NCI-H1105 treated with DMSO at 0.1 percent for 48 hours (cell line): ENCODE measurements around the gene FGA.

ENCODE experiments used
- DNase-seq: peaks from one replicate; lab custom pipeline; 2025; lab: John Stamatoyannopoulos, UW

FGA gene

GRCh38 chr4:154579927-154580326, 10.6 kb downstream of the FGA start:
- no peak for DNase-seq

- DNase-seq: no peak
Observed at GRCh38 chr4:154578919-154579318, 11.6 kb downstream of the FGA start.

DNA sequence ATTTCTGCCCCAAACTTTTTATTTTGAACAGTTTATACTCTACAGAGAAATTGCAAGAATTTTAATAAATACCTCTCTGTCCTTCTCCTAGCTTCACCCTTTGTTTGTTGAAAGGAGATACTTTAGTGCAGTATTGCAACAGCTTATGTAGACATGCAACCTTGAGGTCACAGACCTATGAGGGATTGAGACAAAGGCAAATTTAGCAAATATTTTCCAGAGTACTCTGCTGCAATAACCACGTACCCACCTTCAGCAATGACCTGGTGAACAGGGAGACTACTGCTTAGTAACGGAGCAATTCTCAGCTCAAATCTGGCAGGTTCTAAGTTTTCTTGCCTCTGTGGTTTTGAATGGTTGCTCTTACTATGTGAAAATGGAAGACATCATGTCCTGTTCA, 13.2 kb downstream of the FGA start:
- DNase-seq: no peak

GRCh38 chr4:154574311-154574710, 16.2 kb downstream of the FGA start:
- DNase-seq: no peak

GRCh38 chr4:154573190-154573870, 17.2 kb downstream of the FGA start:
- DNase-seq: no peak

GRCh38 chr4:154569584-154569983, 21.0 kb downstream of the FGA start:
- DNase-seq: no peak

- DNase-seq: no peak
Observed at GRCh38 chr4:154569028-154569427, 21.5 kb downstream of the FGA start.

GRCh38 chr4:154566639-154567204, 23.8 kb downstream of the FGA start:
- DNase-seq: no peak

DNA sequence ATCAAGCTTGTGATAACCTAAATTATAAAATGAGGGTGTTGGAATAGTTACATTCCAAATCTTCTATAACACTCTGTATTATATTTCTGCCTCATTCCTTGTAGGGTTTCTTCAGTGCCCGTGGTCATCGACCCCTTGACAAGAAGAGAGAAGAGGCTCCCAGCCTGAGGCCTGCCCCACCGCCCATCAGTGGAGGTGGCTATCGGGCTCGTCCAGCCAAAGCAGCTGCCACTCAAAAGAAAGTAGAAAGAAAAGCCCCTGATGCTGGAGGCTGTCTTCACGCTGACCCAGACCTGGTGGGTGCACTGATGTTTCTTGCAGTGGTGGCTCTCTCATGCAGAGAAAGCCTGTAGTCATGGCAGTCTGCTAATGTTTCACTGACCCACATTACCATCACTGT, 24.8 kb downstream of the FGA start:
- DNase-seq: no peak

GRCh38 chr4:154564311-154564710, 26.2 kb downstream of the FGA start:
- no peak for DNase-seq

DNA sequence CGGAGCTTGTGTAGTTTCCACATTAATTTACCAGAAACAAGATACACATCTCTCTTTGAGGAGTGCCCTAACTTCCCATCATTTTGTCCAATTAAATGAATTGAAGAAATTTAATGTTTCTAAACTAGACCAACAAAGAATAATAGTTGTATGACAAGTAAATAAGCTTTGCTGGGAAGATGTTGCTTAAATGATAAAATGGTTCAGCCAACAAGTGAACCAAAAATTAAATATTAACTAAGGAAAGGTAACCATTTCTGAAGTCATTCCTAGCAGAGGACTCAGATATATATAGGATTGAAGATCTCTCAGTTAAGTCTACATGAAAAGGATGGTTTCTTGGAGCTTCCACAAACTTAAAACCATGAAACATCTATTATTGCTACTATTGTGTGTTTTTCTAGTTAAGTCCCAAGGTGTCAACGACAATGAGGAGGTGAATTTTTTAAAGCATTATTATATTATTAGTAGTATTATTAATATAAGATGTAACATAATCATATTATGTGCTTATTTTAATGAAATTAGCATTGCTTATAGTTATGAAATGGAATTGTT, 27.8 kb downstream of the FGA start, which contains the start of gene FGB:
Gene FGB (plus strand): TSS at position 315 of the 558 bp plus-strand sequence. CDS start 8 bp downstream, at position 323.
- no peak for DNase-seq

- no peak for DNase-seq
Observed at GRCh38 chr4:154560824-154561231, 29.7 kb downstream of the FGA start.

- DNase-seq: no peak
Observed at GRCh38 chr4:154560419-154560801, 30.1 kb downstream of the FGA start.

- peak; percentile 31 for DNase-seq
Observed at GRCh38 chr4:154559494-154560418, 30.8 kb downstream of the FGA start.

DNA sequence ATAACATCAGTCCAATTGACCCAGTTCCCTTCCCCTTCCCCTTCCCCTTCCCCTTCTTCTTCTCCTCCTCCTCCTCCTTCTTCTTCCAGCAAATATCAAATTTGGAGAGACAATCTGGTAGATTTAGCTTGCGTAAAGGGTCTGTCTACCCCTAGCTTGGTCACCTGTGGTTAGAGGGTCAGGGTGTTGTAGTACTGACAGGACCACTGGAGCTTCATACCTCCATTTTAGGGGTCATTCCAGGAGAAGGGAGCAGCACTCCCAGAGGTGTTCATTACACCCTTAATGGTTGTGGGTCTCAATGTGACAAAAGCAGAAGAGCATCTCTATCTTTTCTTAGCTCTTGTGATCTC, 31.4 kb downstream of the FGA start:
- no peak for DNase-seq

- peak; percentile 14 for DNase-seq
Observed at GRCh38 chr4:154551872-154552686, 38.5 kb downstream of the FGA start.

GRCh38 chr4:154549894-154550790, 40.4 kb downstream of the FGA start, which contains the start of gene PLRG1:
PLRG1 (minus strand) TSS chr4:154550400; CDS start chr4:154550308, 92 bp downstream.
- DNase-seq: peak; percentile 84

GRCh38 chr4:154545689-154546088, 44.9 kb downstream of the FGA start:
- no peak for DNase-seq

GRCh38 chr4:154542271-154542879, 48.2 kb downstream of the FGA start:
- no peak for DNase-seq
